Measurements from ENCODE around the gene INSYN1.

Gene INSYN1

DNA sequence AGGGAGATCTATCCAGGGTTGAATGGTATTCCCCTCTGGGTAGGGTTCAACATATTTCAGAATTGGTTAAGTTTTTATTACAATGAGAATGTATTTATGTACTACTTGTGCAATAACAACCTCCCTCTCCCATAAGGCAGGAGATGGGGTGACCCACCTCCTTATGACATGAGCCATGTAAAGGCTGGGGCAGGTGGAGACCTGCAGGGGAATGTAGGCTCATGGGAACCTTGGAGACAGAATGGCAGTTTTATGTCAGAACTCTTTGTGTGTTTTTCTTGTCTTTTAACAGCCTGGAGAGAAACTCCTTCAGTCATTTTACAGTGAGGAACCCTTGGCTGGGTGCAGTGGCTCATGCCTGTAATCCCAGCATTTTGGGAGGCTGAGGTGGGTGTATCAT is 24.6 kb upstream of the INSYN1 start:
- Histone ChIP-seq H3K4me3 (ENCODE audit: low read depth, low read length) (no peak overlapping the region), H3K36me3 (no peaks in the 10 kb centered on the region), H3K9me3 (no peaks in the 10 kb centered on the region), H3K4me1 (peaks cover 4% of the 10 kb centered on the region; the same call in 1 of the 2 replicates), H3K27me3 (no peaks in the 10 kb centered on the region)
- DNase-seq, result no peak
- TF ChIP-seq, protein P1, sequence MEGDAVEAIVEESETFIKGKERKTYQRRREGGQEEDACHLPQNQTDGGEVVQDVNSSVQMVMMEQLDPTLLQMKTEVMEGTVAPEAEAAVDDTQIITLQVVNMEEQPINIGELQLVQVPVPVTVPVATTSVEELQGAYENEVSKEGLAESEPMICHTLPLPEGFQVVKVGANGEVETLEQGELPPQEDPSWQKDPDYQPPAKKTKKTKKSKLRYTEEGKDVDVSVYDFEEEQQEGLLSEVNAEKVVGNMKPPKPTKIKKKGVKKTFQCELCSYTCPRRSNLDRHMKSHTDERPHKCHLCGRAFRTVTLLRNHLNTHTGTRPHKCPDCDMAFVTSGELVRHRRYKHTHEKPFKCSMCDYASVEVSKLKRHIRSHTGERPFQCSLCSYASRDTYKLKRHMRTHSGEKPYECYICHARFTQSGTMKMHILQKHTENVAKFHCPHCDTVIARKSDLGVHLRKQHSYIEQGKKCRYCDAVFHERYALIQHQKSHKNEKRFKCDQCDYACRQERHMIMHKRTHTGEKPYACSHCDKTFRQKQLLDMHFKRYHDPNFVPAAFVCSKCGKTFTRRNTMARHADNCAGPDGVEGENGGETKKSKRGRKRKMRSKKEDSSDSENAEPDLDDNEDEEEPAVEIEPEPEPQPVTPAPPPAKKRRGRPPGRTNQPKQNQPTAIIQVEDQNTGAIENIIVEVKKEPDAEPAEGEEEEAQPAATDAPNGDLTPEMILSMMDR (IDR thresholded peaks at IDR 0.05; ENCODE audit: low read depth, low read length), result no peak

- Histone ChIP-seq H3K4me3 (ENCODE audit: low read depth, low read length) (no peak overlapping the region), H3K4me1 (peaks cover 4% of the 10 kb centered on the region; the same call in 1 of the 2 replicates), H3K27me3 (no peaks in the 10 kb centered on the region), H3K36me3 (no peaks in the 10 kb centered on the region), H3K9me3 (no peaks in the 10 kb centered on the region)
- TF ChIP-seq, protein P1 (IDR thresholded peaks at IDR 0.05; ENCODE audit: low read depth, low read length), result no peak
- DNase-seq, result no peak
Measured at GRCh38 chr15:73773428-73773827, 20.3 kb upstream of the INSYN1 start.

DNA sequence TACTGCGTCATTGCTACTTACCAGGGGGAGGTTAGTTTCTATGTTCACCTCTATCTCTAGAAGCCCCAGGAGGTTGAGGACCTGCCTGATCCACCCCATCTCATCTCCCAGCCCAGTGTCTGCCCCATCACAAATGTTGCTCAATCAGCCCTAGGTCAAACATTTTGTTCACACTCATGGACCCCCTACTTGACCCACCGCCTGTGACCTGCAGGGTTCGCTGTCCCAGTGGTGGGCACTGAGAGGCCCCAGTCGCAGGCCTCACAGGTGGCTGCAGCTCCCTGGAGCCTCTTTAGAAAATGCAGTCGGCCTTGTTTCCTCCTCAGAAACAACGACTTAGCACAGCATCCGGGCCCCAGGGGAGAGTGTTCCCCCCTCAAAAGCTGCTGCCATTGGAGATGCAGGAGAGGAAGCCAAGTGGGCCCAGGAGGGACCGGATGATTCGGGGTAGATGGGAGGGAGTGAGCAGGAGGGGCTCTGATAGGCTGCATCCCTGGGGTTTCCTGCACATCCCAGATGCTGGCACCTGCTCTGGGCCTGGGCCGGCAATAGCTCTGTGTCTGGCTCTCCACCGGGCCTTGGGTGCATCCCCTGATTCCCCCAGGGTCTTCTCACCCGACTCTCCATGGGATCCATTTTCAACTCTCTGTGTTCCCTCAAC is 18.4 kb upstream of the INSYN1 start:
- DNase-seq, result no peak
- Histone ChIP-seq H3K4me1 (peaks cover 4% of the 10 kb centered on the region; the same call in 1 of the 2 replicates), H3K4me3 (ENCODE audit: low read depth, low read length) (no peak overlapping the region), H3K36me3 (no peaks in the 10 kb centered on the region), H3K27me3 (no peaks in the 10 kb centered on the region), H3K9me3 (no peaks in the 10 kb centered on the region)
- TF ChIP-seq, protein P1 (IDR thresholded peaks at IDR 0.05; ENCODE audit: low read depth, low read length), result no peak

GRCh38 chr15:73770050-73770449 is 16.9 kb upstream of the INSYN1 start:
- no peak for DNase-seq
- Histone ChIP-seq H3K36me3 (no peaks in the 10 kb centered on the region), H3K27me3 (no peaks in the 10 kb centered on the region), H3K4me3 (ENCODE audit: low read depth, low read length) (no peak overlapping the region), H3K4me1 (peaks cover 4% of the 10 kb centered on the region; the same call in 1 of the 2 replicates), H3K9me3 (no peaks in the 10 kb centered on the region)
- TF ChIP-seq, protein P1 (IDR thresholded peaks at IDR 0.05; ENCODE audit: low read depth, low read length), result no peak

GRCh38 chr15:73767806-73768501 is 14.8 kb upstream of the INSYN1 start:
- Histone ChIP-seq H3K27me3 (no peaks in the 10 kb centered on the region), H3K4me3 (ENCODE audit: low read depth, low read length) (no peak overlapping the region), H3K4me1 (no peaks in the 10 kb centered on the region), H3K36me3 (no peaks in the 10 kb centered on the region), H3K9me3 (no peaks in the 10 kb centered on the region)
- DNase-seq, result no peak
- TF ChIP-seq, protein P1 (IDR thresholded peaks at IDR 0.05; ENCODE audit: low read depth, low read length), result no peak

DNA sequence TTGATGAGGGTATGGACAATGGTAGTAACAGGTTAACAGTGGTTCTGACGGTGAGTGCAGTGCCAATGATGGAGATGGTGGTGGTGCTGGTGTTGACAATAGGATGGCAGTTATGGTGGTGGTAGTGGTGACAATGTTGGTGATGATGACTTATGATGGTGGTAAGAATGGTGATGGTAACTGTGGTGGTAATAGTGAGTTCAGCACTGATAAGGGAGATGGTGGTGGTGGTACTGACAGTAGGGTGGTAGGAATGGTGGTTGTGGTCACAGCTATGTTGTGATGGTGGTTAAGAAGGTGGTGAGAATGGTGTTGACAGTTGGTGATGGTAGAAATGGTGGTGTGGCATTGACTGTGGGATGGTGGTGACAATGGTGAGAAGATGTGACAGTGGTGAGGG is 13.4 kb upstream of the INSYN1 start:
- no peaks in the 10 kb centered on the region for H3K36me3 ChIP-seq
- no peak overlapping the region for H3K4me3 ChIP-seq (ENCODE audit: low read depth, low read length)
- no peaks in the 10 kb centered on the region for H3K9me3 ChIP-seq

More for the DNA sequence above, 13.4 kb upstream of the INSYN1 start:
- no peaks in the 10 kb centered on the region for H3K27me3 ChIP-seq
- TF ChIP-seq, protein P1 (IDR thresholded peaks at IDR 0.05; ENCODE audit: low read depth, low read length), result no peak
- H3K4me1 ChIP-seq, result no peaks in the 10 kb centered on the region
- DNase-seq, result no peak

Measured in BE2C (cell line).